Measurements from ENCODE around the gene GAGE10.
"Not testable (repeated sequence)": the region's sequence is repeated elsewhere in the genome, so short reads cannot be mapped to it uniquely, and the experiment has no call there.

Gene GAGE10

GRCh38 chrX:49330421-49330820, 27.0 kb downstream of the GAGE10 start:
- not testable (repeated sequence) for DNase-seq

- not testable (repeated sequence) for DNase-seq
These were observed 27.8 kb downstream of the GAGE10 start, which contains the start of gene GAGE13 for GRCh38 chrX:49331282-49331681. Gene GAGE13 (plus strand): TSS chrX:49331582. CDS start chrX:49332738, 1,156 bp downstream.

- DNase-seq = not testable (repeated sequence)
These were observed 28.4 kb downstream of the GAGE10 start for GRCh38 chrX:49331841-49332240.

GRCh38 chrX:49341449-49341848, 38.0 kb downstream of the GAGE10 start:
- not testable (repeated sequence) for DNase-seq

GRCh38 chrX:49344496-49345175, 41.2 kb downstream of the GAGE10 start:
- DNase-seq = not testable (repeated sequence)

DNA sequence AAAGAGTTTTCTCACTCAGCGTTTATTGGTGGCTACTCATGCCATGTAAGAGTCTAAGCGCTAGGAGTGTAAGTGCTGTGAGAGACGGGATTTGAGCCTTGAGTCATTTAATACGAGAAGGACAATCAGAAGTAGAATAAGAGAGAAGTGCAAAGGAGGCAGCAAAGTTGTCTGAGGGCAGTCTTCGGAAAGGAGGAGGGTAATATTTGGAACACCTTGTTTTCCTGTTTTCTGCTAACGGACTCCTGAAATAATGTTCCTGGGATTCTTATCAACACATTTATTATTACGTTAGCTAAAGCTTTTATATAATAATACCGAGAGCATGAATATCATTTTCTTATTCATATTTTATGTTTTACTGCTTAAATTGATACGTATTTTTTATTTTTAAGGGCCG, 42.0 kb downstream of the GAGE10 start:
- not testable (repeated sequence) for DNase-seq

- DNase-seq = peak; percentile 16
These were observed 42.7 kb downstream of the GAGE10 start for GRCh38 chrX:49346150-49346549.

Measured in CD4-positive, alpha-beta T cell treated with Interleukin-6 for 4 hours (primary cell).